Glomerular endothelial cell (primary cell): ENCODE results near the gene SULT4A1. TPM values are rescaled to one million over a fixed set of nuclear protein-coding genes. Genes with fewer than 3 reads are reported as not detected.

Source experiments
- DNase-seq: peaks from one replicate; pipeline ENCODE4 v3.0.0-alpha.2; 2011; ENCODE audit warnings: low read depth, low spot score; ENCODE audit errors: extremely low read depth
- total RNA-seq: library from RNA; depleted of rRNA; stranded (reverse); fragments of >200 nt; gene quantifications from 2 replicates; pipeline ENCODE4 v1.2.3, GENCODE V29; 2015

The SULT4A1 gene
- total RNA-seq, 1 donor from 2014 or later: 1.5 TPM

DNA sequence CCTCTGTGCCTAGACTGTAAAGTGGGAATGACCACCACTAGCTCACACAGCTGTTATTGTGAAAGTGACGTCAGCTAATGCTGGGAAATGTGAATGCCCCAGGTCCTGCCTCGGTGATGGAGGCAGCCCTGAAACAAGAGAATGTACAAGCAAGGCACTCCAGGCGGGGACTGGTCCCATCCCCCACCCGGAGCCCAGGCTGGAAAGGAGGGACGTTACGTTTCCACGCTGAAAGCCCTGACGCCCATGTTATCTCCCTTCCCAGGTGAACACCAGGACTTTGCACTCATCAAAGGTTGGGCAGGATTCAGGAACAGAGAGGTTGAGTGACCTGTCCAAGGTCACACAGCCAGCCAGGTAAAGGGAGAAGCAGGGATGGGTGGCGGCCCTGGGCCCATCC lies 784 bp downstream of the SULT4A1 start:
- DNase-seq: no peak

DNA sequence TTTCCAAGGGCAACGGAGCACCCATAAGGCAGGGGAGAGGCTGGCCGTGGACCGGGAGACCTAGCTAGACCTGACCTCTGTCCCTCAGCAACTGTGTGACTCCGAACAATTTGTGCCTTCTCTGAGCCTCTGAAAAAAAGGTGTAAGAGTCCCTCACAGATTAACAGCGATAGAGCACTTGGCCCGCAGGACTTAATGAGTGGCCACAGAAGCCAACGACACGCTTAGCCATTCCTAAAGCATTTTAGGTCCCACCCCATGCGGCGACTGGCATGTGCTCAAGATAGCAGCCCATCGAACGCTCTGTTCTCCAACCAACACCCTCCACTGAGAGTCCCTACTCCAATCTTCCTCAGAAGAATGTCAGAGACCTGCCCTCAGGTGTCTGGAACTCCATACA lies 1.5 kb downstream of the SULT4A1 start:
- no peak for DNase-seq

DNA sequence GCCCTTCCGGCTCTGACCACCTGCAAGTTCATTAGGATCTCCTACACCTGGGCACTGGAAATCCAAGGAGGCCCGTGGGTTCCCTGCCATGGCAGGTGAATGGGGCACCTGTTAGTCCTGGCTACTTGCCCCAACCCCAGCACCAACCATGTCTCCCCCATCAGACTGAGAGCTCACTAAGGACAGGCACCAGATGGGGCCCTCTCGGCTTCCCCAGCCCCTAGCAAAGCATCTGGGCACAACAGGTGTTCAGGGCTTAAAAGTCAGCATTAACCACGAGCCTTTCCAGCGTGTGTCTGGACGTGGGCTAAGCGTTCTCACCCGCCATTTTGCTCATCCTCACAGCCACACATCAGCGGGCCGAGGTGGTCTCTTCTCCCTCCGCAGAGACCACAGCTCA lies 2.2 kb downstream of the SULT4A1 start:
- DNase-seq: no peak

DNA sequence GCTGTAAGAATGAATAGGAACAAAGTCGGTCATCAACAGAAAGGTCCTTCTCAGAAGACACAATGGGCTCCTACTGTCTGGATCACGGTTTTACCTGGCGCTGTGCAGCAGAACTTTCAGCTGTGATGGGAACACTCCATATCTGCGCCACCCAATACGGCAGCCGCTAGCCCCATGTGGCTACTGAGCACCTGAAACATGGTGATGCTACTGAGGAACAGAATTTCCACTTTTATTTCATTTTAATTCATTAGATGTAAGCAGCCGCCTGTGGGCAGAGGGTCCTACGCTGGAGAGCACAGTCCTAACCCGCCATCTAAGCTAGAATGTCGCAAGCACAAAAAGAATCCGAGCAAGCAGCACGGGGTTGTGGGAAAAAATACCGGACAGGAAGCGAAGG lies 2.7 kb downstream of the SULT4A1 start:
- no peak for DNase-seq

DNA sequence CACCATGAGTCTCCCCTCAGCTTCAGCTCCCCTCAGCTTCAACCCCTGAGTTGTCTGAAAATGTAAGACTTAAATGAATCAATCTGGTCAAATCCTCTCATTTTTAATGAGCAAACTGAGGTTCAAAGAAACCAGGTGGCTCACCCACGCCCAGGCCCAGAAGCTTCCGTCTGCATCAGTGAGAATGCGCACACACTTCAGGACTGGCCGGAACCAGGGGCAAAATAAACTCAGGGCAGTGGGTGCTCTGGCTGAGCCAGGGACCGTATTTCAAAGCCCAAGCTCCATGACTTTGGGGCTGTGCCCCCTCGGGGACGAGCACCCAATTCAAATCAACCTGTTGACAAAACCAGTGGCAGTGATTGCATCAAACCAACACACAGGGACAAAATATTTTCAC lies 3.1 kb downstream of the SULT4A1 start:
- no peak for DNase-seq

DNA sequence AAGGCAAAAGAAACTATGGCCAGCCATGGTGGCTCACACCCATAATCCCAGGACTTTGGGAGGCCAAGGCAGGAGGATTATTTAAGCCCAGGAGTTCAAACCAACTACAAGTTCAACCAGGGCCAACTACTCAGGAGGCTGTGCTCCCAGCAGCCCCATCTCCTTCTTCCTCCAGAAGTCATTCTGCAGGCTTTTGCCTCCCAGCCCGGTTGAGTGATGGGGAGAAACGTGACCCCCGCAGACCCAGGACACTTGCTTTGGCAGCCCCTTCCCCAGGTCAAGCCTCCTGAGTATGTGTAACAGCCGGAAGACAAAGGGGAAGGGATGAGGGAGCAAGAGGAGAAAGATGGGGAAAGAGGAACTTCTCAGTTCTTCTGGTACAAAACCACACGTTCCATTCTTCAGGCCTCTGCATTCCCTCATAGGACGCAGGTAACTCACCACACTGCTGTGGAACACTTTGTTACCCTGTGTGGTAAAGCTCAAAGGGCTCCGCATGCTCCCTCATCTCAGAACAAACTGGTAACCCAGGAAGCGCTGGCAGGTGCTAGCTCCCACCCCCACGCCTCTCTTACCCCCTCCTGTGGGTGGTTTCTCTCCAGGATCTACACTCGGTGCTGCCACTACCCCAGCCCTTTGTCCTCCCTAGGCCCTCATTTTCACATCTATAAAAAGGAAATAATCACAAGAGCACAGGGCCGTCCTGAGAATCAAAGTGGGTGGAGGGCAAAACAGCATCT lies 4.0 kb downstream of the SULT4A1 start:
- no peak for DNase-seq

DNA sequence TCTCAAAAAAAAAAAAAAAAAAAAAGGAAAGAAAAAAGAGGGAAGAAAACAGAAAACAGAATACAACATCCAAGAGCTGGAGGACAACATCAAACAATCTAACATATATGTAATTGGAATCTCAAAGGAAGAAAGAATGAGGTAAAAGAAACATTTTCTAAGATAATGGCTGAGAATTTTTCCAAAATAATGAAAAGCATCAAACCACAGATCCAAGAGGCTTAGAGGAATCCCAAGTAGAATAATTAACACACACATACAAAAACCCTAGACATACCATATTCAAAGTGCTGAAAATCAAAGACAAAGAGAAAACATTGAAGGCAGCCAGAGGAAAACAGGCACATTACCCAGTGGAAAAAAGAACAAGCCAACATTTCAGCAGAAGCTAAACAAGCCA lies 4.9 kb downstream of the SULT4A1 start:
- no peak for DNase-seq

DNA sequence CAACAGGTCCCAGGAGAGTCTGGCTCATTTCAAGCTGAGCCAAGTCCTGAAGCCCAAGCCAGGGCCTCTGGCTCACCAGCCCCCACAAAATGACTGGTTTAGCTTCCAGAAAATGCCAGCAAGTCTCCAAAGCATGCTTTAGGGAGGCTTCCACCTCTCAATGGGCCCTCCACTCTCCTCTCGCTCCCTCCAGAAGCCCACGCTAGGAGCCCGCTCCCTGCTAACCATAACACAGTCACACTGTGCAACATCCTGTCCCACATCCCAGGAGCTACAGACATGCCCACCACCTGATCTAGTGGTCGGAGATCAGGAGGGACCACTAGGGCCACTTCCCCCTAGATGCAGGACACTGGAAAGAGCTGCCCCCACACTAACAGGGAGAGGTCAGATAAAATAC lies 6.9 kb downstream of the SULT4A1 start:
- no peak for DNase-seq

DNA sequence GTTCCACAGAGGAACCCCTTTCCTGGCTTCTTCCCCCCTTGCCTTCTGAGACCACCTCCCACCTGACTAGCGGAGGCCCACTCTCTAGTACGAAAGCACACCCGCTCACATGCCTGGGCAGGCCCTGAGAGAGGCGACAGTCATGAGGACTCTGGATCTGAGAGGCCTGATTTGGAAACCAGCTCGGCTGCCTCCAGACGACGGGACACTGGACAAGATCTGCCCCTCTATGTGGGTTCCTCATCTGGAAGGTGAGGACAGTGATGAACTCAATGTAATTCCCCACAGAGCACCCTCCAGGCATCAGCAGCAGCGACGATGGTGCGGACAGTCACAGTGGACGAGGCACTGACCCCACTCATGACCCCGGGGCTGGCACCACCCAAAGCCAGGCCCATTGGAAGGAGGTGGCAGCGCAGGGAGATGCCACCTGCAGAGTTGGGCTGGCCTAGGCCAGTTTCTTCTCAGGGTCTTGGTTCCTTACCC lies 7.5 kb downstream of the SULT4A1 start:
- no peak for DNase-seq

DNA sequence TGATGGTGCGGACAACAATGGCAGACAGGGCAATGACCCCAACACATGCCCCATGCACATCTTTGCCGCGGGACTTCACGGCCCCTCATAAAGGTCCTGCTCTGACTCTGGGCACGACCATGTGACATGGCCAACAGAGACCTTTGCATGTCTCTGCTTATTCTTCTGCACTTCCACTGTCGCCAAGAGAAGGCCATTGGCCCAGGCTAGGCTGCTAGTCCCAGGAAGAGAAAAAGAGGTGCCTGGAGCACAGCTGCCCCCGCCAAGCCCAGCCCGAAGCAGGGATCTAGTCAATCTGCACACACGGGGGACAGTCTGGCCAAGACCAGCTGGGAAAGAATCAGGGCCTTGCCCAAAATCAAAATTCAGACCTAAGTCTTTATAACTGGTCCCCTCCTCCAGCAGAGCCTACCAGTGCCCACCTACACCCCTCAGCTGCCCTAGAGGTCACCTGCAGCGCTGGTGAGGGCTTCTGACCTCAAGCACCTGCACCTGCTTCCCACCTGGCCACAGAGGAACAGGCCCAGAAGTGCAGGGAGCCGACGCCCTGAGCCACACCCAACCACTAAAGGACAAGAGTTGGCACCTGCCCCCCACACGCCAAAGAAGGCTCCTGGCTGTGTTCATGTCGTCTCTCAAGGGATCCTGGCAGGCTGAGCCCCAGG lies 8.1 kb downstream of the SULT4A1 start:
- no peak for DNase-seq

DNA sequence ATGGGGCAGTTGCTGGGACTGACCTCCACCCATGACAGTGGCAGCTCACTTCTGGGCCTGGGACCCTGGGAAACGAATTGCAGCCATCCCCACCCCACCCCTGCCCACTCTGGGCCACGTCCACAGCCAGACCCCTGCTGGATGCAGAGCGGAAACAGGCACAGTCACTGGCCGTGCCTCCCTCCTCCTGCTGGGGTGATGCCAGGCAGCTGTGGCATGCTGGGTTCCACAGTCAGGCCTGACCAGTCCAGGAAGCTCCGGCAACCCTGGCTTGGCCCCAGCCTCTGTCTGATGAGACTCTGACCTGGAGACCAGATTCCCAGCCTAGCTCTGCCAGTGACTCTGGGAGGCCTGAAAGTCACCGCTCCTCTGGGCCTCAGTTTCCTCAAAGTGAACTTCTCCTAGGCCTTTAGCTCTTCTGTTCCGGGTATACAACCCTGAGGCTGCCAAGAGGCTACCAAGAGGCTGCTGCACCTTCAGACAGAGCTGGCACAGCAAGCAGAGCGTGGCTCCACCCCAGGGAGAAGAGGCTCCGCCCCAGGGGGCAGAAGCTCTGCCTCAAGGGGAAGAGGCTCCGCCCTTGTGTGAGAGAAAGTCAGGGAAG lies 8.9 kb downstream of the SULT4A1 start:
- no peak for DNase-seq

DNA sequence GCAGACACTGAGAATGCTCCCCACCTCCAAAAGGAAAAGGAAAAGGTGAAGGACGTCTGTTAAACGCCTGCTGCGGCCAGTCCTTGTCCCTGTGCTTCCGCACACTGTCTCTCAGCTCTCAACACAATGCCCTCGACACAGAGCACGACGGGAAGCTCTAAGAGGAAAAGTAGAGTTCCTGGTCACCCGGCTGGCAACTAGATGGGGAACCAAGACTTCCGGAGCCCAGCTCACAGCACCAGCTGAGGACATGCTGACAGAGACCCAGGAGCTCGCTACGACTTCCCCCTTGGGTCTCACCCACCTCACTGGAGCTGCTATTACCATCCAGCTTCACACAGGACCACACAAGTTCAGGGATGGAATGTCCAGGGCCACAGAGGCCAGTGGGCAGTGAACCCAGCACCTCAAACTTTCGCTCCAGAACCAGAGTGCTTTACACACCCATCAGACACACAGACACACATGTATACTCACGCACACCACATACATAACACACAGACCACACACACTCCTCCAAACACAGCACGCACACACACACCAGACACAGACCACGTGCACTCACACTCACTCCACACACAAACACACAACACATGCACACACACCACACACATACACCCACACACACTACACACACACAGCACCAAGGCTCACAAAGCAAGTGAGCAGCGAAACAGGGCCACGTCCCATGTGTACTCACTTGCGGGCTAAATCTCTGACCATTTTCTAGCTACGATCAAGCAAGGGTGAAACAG lies 9.6 kb downstream of the SULT4A1 start:
- no peak for DNase-seq

DNA sequence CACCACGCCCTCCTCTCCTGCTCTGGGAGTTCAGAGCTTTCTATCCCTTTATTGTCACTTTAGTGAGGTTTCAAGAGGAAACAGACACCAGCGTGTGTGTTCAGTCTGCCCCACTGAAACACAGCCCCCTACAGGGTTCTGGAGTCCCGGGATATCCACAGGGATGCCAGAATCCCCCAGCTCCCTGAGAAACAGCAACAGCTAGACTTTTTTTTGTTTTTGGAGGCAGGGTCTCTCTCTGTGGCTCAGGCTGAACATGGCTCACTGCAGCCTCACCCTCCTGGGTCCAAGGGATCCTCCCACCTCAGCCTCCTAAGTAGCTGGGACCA lies 10.4 kb downstream of the SULT4A1 start:
- no peak for DNase-seq

DNA sequence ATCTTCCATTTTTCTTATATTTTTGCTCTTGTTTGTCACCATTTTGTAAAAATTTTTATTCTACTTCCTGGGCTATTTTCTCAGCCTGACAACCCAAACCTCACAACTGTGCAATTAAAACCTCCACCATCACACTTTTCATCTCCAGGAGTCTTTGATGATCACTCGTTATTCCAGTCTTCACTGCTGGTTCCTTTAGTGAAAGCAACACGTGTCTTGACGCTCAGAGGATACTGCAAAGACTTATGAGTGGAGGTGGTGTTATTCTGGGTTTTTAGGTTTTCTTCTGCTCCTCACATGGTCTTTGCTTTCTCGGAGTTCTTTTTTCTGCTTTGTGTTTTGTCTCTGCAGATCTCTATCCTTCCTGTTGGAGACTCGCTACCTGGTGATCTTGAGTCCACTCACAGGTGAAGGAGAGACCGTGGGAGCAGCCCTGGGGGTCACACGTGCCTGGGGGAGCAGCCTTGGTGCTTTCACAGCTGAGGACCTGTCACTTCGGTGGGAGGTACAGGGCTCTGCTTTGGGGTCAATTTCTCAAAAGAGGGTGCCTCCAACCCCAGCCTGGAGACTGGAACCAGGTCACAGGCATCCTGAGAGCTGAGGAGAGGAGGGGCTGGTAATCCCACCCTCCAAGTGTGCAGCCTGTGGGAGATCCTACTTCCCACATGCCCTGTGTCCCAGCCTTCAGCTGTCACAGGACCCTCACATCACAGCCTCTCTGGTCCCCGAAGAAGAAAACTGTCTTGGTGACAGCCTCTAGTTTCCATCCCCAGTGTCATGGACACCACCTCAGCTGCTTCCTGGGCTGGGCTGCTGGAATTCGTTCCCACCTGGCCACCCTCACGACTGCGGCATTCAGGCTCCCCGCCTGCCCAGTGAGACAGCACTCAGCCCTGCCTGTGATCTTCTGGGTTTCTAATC lies 11.0 kb downstream of the SULT4A1 start:
- no peak for DNase-seq

DNA sequence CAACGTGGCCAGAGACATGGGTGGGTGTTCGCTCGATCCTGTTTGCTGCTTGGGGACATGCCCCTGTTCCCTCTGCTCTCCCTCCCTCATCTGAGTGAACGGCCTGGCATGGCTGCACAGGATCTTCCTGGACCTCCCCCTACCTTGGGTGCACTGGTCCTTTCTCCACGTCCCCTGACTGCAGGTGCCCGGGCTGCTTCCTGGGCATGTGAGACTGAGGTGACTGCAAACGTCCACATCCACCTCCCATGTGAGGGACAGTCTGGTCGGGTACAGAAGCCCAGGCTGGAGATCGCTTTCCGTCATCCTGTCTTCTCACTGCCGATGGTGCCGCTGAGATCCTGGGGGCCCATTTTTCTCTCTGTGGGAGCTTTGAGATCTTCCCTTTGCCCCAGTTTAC lies 11.8 kb downstream of the SULT4A1 start:
- no peak for DNase-seq

DNA sequence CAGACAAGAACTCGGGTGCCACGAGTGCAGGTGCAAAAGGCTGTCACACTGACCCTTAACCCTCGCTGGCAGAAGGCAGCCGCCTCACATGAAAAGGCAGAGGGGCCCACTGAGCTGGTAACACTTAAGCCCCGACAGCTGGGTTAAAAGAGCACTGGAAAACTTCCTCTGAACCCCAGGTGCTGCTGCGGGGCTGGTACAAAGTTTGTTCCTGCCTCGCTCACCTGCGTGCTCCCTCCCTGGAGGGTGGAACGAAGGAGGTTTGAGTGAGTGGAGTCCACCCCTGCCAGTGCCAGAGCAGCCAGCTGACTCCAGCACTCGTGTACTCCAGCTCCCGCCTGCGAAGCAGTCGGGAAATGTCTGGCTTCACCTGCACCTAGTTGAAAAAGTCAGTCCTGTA lies 12.6 kb downstream of the SULT4A1 start:
- no peak for DNase-seq

DNA sequence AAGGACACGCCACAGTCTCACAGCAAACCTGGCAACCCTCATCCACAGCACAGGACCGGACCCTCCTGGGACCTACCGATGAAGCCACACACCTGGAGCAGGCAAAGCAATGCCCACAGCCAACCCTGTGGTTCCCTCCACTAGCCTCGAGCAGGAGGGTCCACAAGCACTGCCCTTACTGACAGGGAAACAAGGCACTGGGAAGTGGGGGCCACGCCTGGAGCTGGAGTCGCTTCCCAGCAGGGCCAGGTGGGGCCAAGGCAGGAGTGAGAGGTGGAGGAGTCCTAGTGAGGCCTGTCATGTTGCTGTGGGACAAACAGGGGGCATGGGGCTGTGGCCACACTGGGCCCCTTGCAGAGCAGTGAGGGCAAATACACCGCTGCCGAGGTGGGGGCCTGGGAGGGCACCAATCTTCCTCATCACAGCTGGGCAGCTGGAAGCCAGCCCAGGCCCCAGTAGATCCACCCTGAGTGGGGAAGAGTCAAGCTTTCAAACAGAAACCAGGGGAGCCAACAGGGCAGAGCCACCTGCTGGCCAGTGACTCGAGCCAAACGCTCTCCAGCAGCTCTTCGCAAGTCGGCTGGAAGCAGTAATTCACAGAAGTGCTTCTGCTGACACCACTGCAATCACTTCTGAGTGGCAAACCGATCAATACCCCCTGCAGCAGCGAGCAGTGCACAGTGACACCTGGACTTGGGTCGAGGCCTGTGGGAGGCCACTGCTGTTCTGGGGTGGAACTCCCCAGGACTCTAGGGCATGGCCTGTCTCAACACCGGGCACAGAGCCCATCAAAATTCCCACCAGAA lies 13.7 kb downstream of the SULT4A1 start:
- no peak for DNase-seq

DNA sequence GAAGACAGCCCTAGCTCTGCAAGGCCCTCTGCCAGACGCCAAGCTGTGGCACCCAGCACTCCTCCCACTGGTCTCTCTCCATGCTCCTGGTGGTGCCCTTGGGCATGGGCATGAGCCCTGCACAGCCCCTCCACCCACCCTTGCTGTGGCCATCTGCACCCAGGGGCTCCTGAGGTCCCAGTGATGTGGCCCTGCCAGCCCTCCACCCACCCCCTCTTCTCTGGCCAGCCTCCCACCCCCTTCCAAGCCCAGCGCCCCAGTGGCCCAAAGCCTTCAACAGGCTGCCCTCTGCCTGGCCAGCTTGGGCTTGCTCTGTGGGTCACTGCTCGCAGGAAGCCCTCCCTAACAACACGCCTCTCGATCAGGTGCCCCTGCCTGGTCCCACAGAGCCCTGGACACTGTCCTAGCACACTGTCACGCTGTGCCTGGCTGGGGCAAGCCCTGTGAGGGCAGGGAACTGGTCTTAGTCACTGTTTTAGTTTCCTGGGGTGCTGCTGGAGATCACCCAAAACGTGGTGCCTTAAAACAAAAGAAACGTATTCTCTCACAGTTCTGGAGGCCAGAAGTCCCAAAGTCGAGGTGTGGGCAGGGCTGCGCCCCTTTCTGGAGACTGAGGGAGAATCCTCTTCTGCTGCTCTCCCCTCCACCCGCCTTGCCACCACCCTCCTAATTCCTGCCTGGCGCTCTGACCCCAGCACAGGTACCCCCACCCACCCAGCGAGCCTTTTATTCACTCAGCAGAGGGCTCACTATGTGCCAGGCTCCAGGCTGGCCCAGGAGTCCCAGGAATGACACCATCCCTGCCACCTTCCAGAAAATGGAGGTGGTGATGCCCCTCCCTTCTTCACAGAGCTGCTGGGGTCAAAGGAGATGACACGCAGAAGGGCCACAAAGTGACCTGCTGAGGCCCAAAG lies 14.7 kb downstream of the SULT4A1 start:
- DNase-seq: no peak

DNA sequence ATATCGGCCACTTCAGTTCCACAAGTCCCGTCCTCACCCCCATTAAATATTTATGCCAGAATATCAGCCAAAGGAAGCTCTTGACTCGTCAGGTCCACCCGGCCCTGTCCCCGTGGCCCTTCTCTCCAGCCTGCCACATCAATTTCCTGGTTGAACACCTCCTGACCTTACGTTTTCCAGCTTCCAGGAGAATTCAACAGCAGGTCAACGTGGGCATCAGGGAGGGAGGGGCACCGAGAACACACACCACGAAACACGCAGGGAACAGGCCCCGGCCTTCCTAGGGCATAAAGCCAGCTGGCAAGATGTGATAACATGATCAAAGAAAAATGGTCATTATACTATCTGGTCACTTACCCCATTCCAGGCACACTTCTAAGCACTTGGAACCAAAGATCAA lies 15.3 kb downstream of the SULT4A1 start:
- no peak for DNase-seq
